Measurements from ENCODE around the gene SMYD4.
"Not testable (repeated sequence)": the region's sequence is repeated elsewhere in the genome, so short reads cannot be mapped to it uniquely, and the experiment has no call there.

SMYD4 gene

GRCh38 chr17:1754430-1755112 lies 75.1 kb downstream of the SMYD4 start:
- DNase-seq (ENCODE audit: low read depth in 2 of 2) = no peak

DNA sequence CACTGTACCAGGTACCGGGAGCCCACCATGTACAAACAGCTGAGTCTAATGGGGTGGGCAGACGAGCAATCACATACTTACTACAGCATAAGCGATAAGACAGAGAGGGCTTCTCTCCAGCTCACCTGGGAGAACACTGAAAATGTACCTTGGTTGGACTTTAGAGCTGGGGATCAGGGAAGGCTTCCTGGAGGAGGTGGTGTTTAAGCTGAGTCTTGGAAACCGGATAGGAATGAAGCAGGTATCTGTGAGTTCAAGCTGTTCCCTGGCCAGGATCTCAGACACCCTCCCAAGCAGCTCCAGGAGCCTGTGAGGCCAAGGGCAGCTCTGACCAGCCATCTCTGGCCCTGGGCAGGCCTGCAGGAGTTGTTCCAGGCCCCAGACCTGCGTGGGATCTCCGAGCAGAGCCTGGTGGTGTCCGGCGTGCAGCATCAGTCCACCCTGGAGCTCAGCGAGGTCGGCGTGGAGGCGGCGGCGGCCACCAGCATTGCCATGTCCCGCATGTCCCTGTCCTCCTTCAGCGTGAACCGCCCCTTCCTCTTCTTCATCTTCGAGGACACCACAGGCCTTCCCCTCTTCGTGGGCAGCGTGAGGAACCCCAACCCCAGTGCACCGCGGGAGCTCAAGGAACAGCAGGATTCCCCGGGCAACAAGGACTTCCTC lies 75.8 kb downstream of the SMYD4 start:
- no peak for DNase-seq (ENCODE audit: low read depth in 2 of 2)

GRCh38 chr17:1752425-1753262 lies 77.1 kb downstream of the SMYD4 start:
- no peak for DNase-seq (ENCODE audit: low read depth in 2 of 2)

GRCh38 chr17:1750628-1751027 lies 79.1 kb downstream of the SMYD4 start:
- no peak for DNase-seq (ENCODE audit: low read depth in 2 of 2)

DNA sequence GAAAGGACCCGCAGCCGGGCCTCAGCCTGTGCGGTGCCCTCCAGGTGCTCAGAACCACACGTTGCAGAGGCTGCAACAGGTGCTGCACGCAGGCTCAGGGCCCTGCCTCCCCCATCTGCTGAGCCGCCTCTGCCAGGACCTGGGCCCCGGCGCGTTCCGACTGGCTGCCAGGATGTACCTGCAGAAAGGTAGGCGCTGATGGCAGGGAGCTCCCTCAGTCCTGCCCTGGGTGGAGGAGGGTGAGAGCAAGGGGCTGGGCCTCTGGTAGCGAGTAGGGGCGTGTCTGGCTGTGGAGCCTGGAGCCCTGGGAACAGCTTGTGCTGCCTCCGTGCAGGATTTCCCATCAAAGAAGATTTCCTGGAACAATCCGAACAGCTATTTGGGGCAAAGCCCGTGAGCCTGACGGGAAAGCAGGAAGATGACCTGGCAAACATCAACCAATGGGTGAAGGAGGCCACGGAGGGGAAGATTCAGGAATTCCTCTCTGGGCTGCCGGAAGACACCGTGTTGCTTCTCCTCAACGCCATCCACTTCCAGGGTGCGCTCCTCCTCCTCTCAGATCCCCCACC lies 82.6 kb downstream of the SMYD4 start:
- DNase-seq (ENCODE audit: low read depth in 2 of 2) = no peak

- DNase-seq (ENCODE audit: low read depth in 2 of 2) = no peak
Measured at GRCh38 chr17:1745513-1746020, 84.1 kb downstream of the SMYD4 start.

DNA sequence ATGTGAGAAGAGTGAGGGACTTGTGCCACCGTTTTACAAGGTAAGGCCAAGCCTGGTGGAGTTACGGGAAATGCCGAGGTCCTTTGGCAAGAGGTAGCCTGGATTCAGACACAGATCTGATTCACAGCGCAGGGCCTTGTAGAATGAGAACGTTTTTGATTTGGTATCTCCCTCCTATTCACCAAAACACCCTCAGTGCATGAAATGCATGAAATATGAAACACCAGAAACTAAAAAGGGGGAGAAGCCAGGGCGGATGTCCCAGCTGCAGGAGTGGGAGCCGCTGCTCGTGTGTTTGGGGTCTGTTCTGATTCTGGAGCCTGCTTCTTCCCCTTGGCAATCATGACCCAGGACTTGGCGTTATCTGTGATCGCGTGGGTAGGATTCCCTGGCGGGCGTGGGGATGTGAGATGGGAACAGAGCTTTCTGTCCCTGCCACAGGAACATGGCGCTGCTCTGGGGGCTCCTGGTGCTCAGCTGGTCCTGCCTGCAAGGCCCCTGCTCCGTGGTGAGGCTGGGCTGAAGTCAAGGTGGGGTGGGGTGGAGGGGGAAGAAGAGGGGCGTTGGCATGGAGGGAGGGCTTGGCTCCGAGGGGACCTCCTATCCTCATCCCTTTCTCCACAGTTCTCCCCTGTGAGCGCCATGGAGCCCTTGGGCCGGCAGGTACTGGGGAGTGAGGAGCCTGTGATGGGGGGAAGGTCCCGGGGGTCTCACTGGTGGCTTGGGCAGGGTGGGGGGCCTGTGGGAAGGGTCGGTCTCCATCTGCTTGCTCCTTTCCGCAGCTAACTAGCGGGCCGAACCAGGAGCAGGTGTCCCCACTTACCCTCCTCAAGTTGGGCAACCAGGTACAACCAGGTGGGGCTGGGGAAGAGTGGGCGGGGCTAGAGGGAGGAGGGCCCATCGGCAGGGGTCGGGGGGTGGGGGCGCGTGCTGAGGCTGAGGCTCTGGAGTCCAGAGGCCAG lies 84.9 kb downstream of the SMYD4 start:
- no peak for DNase-seq (ENCODE audit: low read depth in 2 of 2)

DNA sequence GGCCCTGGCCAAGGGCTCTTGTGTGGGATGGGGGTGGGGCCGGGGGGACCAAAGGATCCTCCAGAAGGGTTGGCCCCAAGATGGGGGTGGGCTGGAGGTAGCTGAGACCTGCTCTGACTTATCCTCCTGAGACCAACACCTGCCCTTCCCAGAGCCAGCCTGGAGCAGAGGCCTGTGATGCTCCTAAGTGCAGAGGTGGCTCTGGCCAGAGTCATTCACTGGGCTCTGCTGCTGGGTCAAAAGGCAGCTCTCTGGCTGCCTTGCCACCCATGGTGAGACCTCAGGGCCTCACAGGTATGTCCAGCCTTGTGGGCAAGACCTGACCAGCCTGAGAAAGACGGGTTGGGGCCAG lies 86.6 kb downstream of the SMYD4 start:
- DNase-seq (ENCODE audit: low read depth in 2 of 2) = no peak

DNA sequence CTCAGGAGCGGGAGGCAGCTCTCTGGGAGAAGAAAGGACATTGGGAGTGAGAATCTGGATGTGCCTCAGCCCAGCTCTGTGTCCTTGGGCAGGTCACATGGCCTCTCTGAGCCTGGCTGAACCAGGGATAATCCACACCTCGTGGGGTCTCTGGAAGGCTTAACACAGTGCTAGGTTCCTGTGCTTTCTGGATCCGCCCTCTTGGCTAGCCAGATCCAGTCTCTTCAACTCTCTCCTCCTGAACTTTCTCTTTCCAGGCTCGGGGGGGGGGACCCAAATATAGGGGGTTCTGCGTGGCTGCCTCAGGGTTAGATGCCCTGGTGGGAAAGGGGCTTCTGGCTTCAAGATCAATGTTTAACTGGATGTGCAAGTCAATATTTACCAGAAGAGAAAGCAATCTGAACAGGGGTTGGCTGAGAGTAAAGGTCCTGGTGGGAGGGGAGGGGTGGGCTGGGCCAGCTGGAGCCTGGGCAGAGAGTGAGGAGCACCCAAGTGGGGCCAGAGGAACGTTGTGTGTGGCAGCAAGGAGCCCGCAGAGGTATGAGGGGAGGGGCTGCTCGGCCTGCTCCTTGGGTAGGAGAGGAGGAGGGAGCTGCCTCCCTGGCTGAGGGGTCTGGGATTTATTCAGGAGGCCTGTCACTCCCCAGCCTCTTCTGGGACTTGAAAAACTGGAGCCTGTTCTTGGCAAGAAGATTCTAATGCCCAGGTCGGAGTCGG lies 87.2 kb downstream of the SMYD4 start, which contains the start of gene SERPINF2:
Gene SERPINF2 (plus strand): TSS at position 501 of the 717 bp plus-strand sequence. CDS start 2,125 bp downstream, outside the sequence.
- no peak for DNase-seq (ENCODE audit: low read depth in 2 of 2)

DNA sequence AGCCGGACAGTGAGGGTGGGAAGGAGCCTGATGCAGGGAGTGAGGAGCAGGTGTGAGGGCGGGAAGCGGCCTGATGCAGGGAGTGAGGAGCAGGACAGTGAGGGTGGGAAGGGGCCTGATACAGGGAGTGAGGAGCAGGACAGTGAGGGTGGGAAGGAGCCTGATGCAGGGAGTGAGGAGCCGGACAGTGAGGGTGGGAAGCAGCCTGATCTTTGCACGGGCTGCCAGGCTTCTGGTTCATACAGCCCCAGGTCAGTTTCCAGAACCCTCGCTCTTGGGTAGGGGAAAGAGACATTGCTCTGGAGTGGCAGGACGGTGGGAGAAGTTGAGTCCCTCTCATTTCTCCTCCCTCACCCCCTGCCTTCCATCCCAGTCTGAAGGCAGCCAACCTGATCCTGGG lies 87.8 kb downstream of the SMYD4 start:
- not testable (repeated sequence) for DNase-seq (ENCODE audit: low read depth in 2 of 2)

DNA sequence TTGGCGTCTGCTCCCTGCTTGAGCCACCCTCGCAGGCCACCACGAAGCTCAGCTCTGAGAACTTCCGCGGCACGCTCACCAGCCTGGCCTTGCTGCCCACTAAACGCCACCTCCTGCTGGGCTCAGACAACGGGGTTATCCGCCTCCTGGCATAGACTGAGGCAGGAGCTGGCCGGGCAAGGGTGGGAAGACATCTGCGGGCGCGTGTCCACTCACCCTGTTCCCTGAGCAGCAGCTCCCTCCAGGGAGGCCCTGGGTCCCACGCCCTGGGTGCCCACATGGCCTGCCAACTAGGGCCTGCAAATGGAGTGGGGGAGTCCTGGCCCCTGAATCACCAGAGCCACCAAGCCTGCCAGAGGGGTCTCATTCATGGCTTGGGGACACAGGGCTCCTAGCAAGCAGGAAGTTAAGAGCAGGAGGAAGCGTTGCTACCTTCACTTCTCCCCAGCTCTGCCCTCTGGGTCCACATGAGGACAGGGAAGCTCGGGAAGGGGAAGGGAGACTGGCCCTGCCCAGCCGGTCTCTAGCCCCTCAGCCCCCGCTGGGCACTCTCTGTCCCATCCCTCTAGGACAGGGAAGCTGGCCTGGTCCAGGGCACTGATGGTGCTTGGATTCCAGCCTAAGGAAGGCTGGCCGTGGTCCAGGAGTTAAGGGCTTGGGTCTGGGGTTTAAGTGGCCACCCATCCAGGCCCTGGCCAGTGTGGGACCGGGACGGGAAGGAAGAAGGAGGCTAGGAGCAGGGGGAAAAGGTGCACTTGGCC lies 92.0 kb downstream of the SMYD4 start:
- no peak for DNase-seq (ENCODE audit: low read depth in 2 of 2)

DNA sequence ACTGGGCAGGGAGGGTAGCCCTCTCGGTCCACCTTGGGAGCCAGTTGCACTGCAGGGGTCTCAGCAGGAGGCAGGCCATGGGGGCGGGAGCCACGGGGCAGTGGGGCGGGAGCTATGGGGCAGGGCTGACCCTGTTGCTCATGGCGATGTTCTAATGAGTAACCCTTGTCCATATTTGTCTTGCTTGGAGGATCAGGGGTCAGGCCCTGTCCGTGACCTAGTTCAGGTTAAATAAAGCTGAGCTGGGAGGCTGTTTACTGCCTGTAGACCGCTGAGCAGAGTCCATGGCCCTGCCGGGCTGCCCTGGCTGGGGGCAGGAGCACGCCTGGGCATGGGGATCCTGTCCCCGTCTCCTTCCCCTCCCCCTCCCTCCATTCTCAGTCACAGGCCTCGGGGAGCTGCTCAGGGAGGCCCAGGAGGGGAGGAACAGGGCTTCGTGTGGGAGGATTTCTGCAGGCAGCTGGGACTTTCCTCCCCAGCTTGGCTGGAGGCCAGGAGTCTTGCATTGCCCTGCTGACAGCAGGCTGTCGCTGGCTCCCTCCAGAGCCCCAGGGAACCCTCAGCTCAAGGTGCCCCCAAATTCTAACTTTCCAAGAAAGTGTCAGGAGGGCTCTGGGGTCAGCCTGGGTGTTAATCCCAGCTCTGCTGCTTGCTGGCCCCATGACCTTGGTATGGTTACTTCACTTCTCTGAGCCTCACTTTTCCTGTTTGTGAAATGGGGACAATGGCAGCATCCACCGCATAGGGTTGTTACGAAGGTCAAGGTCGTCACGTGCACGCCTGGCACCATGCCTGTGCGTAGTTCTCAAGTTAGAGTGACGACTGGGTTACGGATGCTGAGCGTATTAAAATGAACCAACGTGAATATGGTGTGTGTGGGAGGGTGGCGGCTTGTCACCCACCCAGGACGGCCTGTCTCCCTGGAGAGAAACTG lies 93.1 kb downstream of the SMYD4 start:
- peak in 1 of 2 experiments; percentile 62 for DNase-seq (ENCODE audit: low read depth in 2 of 2)

- DNase-seq (ENCODE audit: low read depth in 2 of 2) = no peak
Measured at GRCh38 chr17:1735834-1736347, 93.8 kb downstream of the SMYD4 start.

- DNase-seq (ENCODE audit: low read depth in 2 of 2) = no peak
Measured at GRCh38 chr17:1735418-1735817, 94.3 kb downstream of the SMYD4 start.

DNA sequence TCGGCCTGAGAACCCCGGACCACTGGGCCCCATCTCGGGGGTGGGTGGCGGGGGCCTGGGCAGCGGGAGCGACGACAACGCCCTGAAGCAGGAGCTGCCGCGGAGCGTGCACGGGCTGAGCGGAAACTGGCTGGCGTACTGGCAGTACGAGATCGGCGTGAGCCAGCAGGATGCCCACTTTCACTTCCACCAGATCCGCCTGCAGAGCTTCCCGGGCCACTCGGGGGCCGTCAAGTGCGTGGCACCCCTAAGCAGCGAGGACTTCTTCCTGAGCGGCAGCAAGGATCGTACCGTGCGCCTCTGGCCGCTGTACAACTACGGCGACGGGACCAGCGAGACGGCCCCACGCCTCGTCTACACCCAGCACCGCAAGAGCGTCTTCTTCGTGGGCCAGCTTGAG lies 95.9 kb downstream of the SMYD4 start:
- DNase-seq (ENCODE audit: low read depth in 2 of 2) = no peak

DNA sequence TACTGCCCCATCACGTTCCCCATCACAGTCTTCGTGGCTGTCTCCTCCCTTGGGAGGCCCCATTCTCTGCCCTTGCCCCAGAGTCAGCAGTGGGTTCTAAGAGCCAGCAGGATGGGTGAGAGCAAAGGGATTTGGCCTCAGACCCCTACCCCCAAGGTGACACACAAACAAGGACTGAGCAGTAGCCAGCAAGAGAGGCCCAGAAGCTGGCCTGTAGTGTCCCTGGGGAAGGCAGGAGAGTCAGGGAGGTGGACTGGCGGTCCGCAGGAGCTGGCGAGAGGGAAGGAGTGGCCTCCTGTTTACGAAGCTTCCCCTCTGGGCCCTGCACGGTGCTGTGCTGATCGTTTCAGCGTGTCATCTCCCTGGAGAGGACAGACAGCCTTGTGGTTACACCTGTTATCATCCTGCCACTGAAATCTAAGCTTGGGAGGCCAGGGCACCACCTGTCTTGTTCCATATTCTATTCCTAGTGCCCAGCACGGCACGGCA lies 96.8 kb downstream of the SMYD4 start:
- no peak for DNase-seq (ENCODE audit: low read depth in 2 of 2)

GRCh38 chr17:1732241-1732832 lies 97.4 kb downstream of the SMYD4 start:
- DNase-seq (ENCODE audit: low read depth in 2 of 2) = no peak

- DNase-seq (ENCODE audit: low read depth in 2 of 2) = no peak
Measured at GRCh38 chr17:1731194-1731506, 98.6 kb downstream of the SMYD4 start.
